ENCODE measurements around the gene JAK1. TPM values are rescaled to one million over a fixed set of nuclear protein-coding genes. Genes with fewer than 3 reads are reported as not detected.

JAK1 gene
- total and polyA plus RNA-seq, 2 experiments from 2014 or later, result 8.0 to 19.5 TPM

DNA sequence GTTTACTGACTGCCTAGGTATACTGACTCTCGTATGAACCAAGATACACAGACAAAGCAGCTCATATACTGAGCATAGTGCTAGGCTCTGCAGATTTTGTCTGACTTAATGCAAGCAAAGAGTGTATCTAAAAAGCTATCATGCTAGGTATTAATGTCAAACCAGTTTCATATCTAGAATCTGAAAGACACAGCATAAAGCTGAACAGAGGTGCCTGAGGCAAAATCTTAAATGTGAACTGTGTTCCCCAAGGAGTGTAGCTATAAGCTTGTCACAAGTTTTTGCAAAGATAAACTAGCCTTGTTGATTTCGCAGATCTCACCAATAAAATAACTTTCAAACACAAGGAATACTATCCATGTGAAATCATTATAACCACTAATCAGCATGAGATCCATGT, 18.1 kb downstream of the JAK1 start (continued):
- TF ChIP-seq, protein P1, sequence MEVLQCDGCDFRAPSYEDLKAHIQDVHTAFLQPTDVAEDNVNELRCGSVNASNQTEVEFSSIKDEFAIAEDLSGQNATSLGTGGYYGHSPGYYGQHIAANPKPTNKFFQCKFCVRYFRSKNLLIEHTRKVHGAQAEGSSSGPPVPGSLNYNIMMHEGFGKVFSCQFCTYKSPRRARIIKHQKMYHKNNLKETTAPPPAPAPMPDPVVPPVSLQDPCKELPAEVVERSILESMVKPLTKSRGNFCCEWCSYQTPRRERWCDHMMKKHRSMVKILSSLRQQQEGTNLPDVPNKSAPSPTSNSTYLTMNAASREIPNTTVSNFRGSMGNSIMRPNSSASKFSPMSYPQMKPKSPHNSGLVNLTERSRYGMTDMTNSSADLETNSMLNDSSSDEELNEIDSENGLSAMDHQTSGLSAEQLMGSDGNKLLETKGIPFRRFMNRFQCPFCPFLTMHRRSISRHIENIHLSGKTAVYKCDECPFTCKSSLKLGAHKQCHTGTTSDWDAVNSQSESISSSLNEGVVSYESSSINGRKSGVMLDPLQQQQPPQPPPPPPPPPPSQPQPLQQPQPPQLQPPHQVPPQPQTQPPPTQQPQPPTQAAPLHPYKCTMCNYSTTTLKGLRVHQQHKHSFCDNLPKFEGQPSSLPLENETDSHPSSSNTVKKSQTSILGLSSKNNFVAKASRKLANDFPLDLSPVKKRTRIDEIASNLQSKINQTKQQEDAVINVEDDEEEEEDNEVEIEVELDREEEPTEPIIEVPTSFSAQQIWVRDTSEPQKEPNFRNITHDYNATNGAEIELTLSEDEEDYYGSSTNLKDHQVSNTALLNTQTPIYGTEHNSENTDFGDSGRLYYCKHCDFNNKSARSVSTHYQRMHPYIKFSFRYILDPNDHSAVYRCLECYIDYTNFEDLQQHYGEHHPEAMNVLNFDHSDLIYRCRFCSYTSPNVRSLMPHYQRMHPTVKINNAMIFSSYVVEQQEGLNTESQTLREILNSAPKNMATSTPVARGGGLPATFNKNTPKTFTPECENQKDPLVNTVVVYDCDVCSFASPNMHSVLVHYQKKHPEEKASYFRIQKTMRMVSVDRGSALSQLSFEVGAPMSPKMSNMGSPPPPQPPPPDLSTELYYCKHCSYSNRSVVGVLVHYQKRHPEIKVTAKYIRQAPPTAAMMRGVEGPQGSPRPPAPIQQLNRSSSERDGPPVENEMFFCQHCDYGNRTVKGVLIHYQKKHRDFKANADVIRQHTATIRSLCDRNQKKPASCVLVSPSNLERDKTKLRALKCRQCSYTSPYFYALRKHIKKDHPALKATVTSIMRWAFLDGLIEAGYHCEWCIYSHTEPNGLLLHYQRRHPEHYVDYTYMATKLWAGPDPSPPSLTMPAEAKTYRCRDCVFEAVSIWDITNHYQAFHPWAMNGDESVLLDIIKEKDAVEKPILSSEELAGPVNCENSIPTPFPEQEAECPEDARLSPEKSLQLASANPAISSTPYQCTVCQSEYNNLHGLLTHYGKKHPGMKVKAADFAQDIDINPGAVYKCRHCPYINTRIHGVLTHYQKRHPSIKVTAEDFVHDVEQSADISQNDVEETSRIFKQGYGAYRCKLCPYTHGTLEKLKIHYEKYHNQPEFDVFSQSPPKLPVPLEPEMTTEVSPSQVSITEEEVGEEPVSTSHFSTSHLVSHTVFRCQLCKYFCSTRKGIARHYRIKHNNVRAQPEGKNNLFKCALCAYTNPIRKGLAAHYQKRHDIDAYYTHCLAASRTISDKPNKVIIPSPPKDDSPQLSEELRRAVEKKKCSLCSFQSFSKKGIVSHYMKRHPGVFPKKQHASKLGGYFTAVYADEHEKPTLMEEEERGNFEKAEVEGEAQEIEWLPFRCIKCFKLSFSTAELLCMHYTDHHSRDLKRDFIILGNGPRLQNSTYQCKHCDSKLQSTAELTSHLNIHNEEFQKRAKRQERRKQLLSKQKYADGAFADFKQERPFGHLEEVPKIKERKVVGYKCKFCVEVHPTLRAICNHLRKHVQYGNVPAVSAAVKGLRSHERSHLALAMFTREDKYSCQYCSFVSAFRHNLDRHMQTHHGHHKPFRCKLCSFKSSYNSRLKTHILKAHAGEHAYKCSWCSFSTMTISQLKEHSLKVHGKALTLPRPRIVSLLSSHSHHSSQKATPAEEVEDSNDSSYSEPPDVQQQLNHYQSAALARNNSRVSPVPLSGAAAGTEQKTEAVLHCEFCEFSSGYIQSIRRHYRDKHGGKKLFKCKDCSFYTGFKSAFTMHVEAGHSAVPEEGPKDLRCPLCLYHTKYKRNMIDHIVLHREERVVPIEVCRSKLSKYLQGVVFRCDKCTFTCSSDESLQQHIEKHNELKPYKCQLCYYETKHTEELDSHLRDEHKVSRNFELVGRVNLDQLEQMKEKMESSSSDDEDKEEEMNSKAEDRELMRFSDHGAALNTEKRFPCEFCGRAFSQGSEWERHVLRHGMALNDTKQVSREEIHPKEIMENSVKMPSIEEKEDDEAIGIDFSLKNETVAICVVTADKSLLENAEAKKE (CRISPR knock-in tag; IDR thresholded peaks at IDR 0.05), result no peak

DNA sequence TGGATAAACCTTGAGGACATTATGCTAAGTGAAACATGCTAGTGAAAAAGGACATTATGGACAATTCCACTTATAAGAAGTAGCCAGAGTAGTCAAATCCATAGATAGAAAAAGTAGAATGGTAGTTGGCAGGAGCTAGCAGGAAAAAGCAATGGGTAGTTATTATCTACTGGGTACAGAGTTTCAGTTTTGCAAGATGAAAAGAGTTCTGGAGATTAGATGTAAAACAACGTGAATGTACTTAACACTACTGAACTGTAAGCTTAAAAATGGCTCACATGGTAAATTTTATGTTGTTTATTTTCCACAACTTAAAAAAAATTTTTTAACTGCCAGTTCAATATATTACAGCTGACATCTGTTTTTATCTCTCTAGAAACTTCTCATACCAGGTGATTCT, 19.4 kb downstream of the JAK1 start:
- Histone ChIP-seq H3K27me3 (ENCODE audit: insufficient read depth) (no peaks in the 10 kb centered on the region), H3K4me1 (ENCODE audit: insufficient read depth) (peaks cover 11% of the 10 kb centered on the region; the same call in 1 of the 2 replicates), H3K36me3 (ENCODE audit: insufficient read depth) (no peaks in the 10 kb centered on the region), H3K4me3 (no peak overlapping the region), H3K9me2 (ENCODE audit: insufficient read depth) (no peaks in the 10 kb centered on the region), H3K79me2 (replicated peaks; ENCODE audit: insufficient read depth) (peaks cover 27% of the 10 kb centered on the region), H4K20me1 (replicated peaks; ENCODE audit: insufficient read depth) (no peaks in the 10 kb centered on the region), H2AFZ (no peak overlapping the region), H3K27ac (ENCODE audit: low read depth) (no peak overlapping the region), H3K4me2 (no peak overlapping the region), H3F3A (replicated peaks; ENCODE audit: low read depth) (no peaks in the 10 kb centered on the region)
- Mint-ChIP-seq H3K4me3 (no peak overlapping the region), H3K9me3 (no peaks in the 10 kb centered on the region), H3K36me3 (ENCODE audit: low read depth) (no peaks in the 10 kb centered on the region), H3K4me1 (peaks cover 29% of the 10 kb centered on the region), H3K27me3 (ENCODE audit: insufficient read depth, low read depth, poor library complexity) (peaks cover 1% of the 10 kb centered on the region), H3K27ac (no peak overlapping the region)
- ATAC-seq (no peak), DNase-seq (ENCODE audit: low spot score) (no peak)
- no peak for TF ChIP-seq ZNF331 (CRISPR knock-in tag; IDR thresholded peaks at IDR 0.05; ENCODE audit: low read depth)
- TF ChIP-seq, protein P1 (CRISPR knock-in tag; IDR thresholded peaks at IDR 0.05), result no peak
- no peak for TF ChIP-seq EZH2phosphoT487 (IDR thresholded peaks at IDR 0.05; ENCODE audit: unreplicated experiment)
- TF ChIP-seq CREB1 (CRISPR knock-in tag; IDR thresholded peaks at IDR 0.05; ENCODE audit: low read depth), result no peak
- TF ChIP-seq POLR2AphosphoS5 (IDR thresholded peaks at IDR 0.05; ENCODE audit: low read depth), result no peak
- TF ChIP-seq, protein P2, sequence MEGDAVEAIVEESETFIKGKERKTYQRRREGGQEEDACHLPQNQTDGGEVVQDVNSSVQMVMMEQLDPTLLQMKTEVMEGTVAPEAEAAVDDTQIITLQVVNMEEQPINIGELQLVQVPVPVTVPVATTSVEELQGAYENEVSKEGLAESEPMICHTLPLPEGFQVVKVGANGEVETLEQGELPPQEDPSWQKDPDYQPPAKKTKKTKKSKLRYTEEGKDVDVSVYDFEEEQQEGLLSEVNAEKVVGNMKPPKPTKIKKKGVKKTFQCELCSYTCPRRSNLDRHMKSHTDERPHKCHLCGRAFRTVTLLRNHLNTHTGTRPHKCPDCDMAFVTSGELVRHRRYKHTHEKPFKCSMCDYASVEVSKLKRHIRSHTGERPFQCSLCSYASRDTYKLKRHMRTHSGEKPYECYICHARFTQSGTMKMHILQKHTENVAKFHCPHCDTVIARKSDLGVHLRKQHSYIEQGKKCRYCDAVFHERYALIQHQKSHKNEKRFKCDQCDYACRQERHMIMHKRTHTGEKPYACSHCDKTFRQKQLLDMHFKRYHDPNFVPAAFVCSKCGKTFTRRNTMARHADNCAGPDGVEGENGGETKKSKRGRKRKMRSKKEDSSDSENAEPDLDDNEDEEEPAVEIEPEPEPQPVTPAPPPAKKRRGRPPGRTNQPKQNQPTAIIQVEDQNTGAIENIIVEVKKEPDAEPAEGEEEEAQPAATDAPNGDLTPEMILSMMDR (conservative IDR thresholded peaks at IDR 0.05; ENCODE audit: low read depth in 2 of 2), result no peak
- no peak for TF ChIP-seq STAT1 (IDR thresholded peaks at IDR 0.05; ENCODE audit: unreplicated experiment)
- TF ChIP-seq EZH2 (IDR thresholded peaks at IDR 0.05; ENCODE audit: low read depth, unreplicated experiment), result no peak
- TF ChIP-seq NANOG (IDR thresholded peaks at IDR 0.05; ENCODE audit: borderline replicate concordance), result no peak

All from GM23338 (cell line).